OCI-LY1 (cell line): ENCODE measurements around the gene IL3.
"Not testable (repeated sequence)": the region's sequence is repeated elsewhere in the genome, so short reads cannot be mapped to it uniquely, and the experiment has no call there.

Experiments used
- H2AFZ ChIP-seq: fragments of 200-600 bp; sonication (generic), shearing (Covaris generic); 2 replicates; pipeline ENCODE4 v1.6.0; 2014; ENCODE audit warnings: antibody characterized with exemption, mild to moderate bottlenecking, low read length
- H3F3A ChIP-seq: fragments of 200-600 bp; sonication (generic), shearing (Covaris generic); 2 replicates; pipeline ENCODE4 v1.6.0; 2014; ENCODE audit warnings: mild to moderate bottlenecking, antibody characterized with exemption, low read length, moderate library complexity; ENCODE audit not compliant: insufficient read depth
- H3K27ac ChIP-seq: fragments of 200-600 bp; sonication (generic); 2 replicates; pipeline ENCODE4 v1.5.1; 2014; ENCODE audit warnings: low read length, mixed run types, mild to moderate bottlenecking, low read depth; ENCODE audit not compliant: poor library complexity, severe bottlenecking
- H3K27me3 ChIP-seq: fragments of 200-600 bp; sonication (generic); 2 replicates; pipeline ENCODE4 v1.6.0; 2014; ENCODE audit warnings: antibody characterized with exemption, mild to moderate bottlenecking, low read length, moderate library complexity; ENCODE audit not compliant: insufficient read depth
- H3K36me3 ChIP-seq: fragments of 200-600 bp; sonication (generic); 2 replicates; pipeline ENCODE4 v1.6.1; 2014; ENCODE audit warnings: mild to moderate bottlenecking, antibody characterized with exemption, low read length, moderate library complexity, mixed read lengths; ENCODE audit not compliant: insufficient read depth
- H3K4me1 ChIP-seq: fragments of 200-600 bp; sonication (generic); 2 replicates; pipeline ENCODE4 v1.5.1; 2014; ENCODE audit warnings: mild to moderate bottlenecking, low read length, moderate library complexity; ENCODE audit not compliant: insufficient read depth, severe bottlenecking
- H3K4me2 ChIP-seq: fragments of 200-600 bp; sonication (generic), shearing (Covaris generic); 2 replicates; pipeline ENCODE4 v1.6.1; 2014; ENCODE audit warnings: low read length
- H3K4me3 ChIP-seq: fragments of 200-600 bp; sonication (generic); 2 replicates; pipeline ENCODE4 v1.5.1; 2014; ENCODE audit warnings: low read length, low read depth, mild to moderate bottlenecking, mixed read lengths; ENCODE audit not compliant: poor library complexity, severe bottlenecking
- H3K79me2 ChIP-seq: fragments of 200-600 bp; shearing (Covaris generic); 2 replicates; pipeline ENCODE4 v1.6.1; 2016; ENCODE audit warnings: mixed run types, low read length, mixed read lengths; ENCODE audit not compliant: insufficient read depth
- H3K9ac ChIP-seq: fragments of 200-600 bp; sonication (generic), shearing (Covaris generic); 2 replicates; pipeline ENCODE4 v1.6.1; 2014; ENCODE audit warnings: mild to moderate bottlenecking, low read length, mixed read lengths
- H3K9me2 ChIP-seq: fragments of 200-600 bp; sonication (generic), shearing (Covaris generic); 2 replicates; pipeline ENCODE4 v1.6.1; 2014; ENCODE audit warnings: low read depth, mild to moderate bottlenecking, low read length, mixed read lengths
- H3K9me3 ChIP-seq: fragments of 200-600 bp; shearing (Covaris generic); 2 replicates; pipeline ENCODE4 v1.6.1; 2014; ENCODE audit warnings: low read length, mixed read lengths
- H4K20me1 ChIP-seq: fragments of 200-600 bp; sonication (generic), shearing (Covaris generic); 2 replicates; pipeline ENCODE4 v1.6.0; 2016; ENCODE audit warnings: mild to moderate bottlenecking, low read length; ENCODE audit not compliant: insufficient read depth
- CTCF ChIP-seq: fragments of 200-600 bp; sonication (generic), shearing (Covaris generic); IDR thresholded peaks from 2 replicates; pipeline ENCODE4 v1.5.1; 2017; ENCODE audit warnings: mild to moderate bottlenecking, antibody characterized with exemption, low read length, moderate library complexity, mixed read lengths
- EZH2 ChIP-seq: fragments of 200-600 bp; sonication (generic), shearing (Covaris generic); IDR thresholded peaks from 2 replicates; pipeline ENCODE4 v1.8.0; 2017; ENCODE audit warnings: borderline replicate concordance, mixed run types, mild to moderate bottlenecking, antibody characterized with exemption, low read length, moderate library complexity, mixed read lengths

IL3 gene

GRCh38 chr5:132103969-132104391, 43.5 kb downstream of the IL3 start:
- Histone ChIP-seq H3K9ac (no peak overlapping the region), H2AFZ (no peak overlapping the region), H3K36me3 (no peaks in the 10 kb centered on the region), H3F3A (no peaks in the 10 kb centered on the region), H3K4me3 (no peak overlapping the region), H3K27ac (no peak overlapping the region), H3K27me3 (no peaks in the 10 kb centered on the region), H4K20me1 (no peaks in the 10 kb centered on the region), H3K4me1 (peaks cover 14% of the 10 kb centered on the region), H3K79me2 (no peaks in the 10 kb centered on the region), H3K9me3 (no peaks in the 10 kb centered on the region), H3K9me2 (no peaks in the 10 kb centered on the region), H3K4me2 (no peak overlapping the region)
- TF ChIP-seq EZH2 (no peak), CTCF (no peak)

- no peaks in the 10 kb centered on the region for H3K27me3 ChIP-seq
- H3K79me2 ChIP-seq: no peaks in the 10 kb centered on the region
- H3K9me2 ChIP-seq: no peaks in the 10 kb centered on the region
- no peaks in the 10 kb centered on the region for H3K36me3 ChIP-seq
- H4K20me1 ChIP-seq: no peaks in the 10 kb centered on the region
- no peaks in the 10 kb centered on the region for H3F3A ChIP-seq
- H2AFZ ChIP-seq: no peak overlapping the region
- no peak overlapping the region for H3K9ac ChIP-seq
- H3K27ac ChIP-seq: no peak overlapping the region
- TF ChIP-seq CTCF: no peak
- no peak for TF ChIP-seq EZH2
- H3K9me3 ChIP-seq: no peaks in the 10 kb centered on the region
- H3K4me1 ChIP-seq: peaks cover 14% of the 10 kb centered on the region
- no peak overlapping the region for H3K4me2 ChIP-seq
- no peak overlapping the region for H3K4me3 ChIP-seq
These were observed 44.1 kb downstream of the IL3 start for GRCh38 chr5:132104556-132104955.

DNA sequence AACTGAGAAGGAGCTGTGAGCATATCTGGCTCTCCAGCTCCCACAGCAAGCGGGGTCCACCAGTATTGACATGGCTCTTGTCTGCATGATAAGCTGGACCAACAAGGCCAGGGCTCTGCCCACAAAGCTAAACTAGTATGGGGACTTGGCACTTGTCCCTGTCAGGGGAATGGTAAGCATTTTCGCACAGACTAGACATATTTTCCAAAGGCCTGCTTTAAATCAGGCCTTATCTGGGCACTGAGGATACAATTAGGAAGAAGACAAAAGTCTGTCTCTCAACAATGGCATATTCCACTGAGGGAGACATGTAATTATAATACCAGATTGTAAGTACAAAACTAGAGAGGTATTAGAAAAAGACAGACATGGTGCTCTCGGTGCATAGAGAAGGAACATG, 45.2 kb downstream of the IL3 start:
- H2AFZ ChIP-seq: no peak overlapping the region
- H3K4me3 ChIP-seq: no peak overlapping the region
- H3K4me2 ChIP-seq: no peak overlapping the region
- no peaks in the 10 kb centered on the region for H3K36me3 ChIP-seq
- H3K9me3 ChIP-seq: no peaks in the 10 kb centered on the region
- H3K27ac ChIP-seq: no peak overlapping the region
- no peaks in the 10 kb centered on the region for H3K27me3 ChIP-seq
- H3K79me2 ChIP-seq: no peaks in the 10 kb centered on the region
- no peaks in the 10 kb centered on the region for H4K20me1 ChIP-seq
- TF ChIP-seq EZH2 (no peak), CTCF (no peak)
- no peak overlapping the region for H3K9ac ChIP-seq
- H3K4me1 ChIP-seq: peaks cover 14% of the 10 kb centered on the region
- H3K9me2 ChIP-seq: no peaks in the 10 kb centered on the region
- no peaks in the 10 kb centered on the region for H3F3A ChIP-seq

GRCh38 chr5:132108495-132108894, 48.0 kb downstream of the IL3 start:
- H3K27ac ChIP-seq, H3K27me3 ChIP-seq, H4K20me1 ChIP-seq, H3K4me1 ChIP-seq, H3K9me3 ChIP-seq, H3K4me2 ChIP-seq, H3K4me3 ChIP-seq, H3K36me3 ChIP-seq, H3F3A ChIP-seq, H2AFZ ChIP-seq, H3K9me2 ChIP-seq, H3K79me2 ChIP-seq, H3K9ac ChIP-seq: not testable (repeated sequence)

DNA sequence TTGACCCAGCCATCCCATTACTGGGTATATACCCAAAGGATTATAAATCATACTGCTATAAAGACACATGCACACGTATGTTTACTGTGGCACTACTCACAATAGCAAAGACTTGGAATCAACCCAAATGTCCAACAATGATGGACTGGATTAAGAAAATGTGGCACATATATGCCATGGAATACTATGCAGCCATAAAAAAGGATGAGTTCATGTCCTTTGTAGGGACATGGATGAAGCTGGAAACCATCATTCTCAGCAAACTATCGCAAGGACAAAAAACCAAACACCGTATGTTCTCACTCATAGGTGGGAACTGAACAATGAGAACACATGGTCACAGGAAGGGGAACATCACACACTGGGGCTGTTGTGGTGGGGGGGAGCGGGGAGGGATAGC, 48.5 kb downstream of the IL3 start:
- not testable (repeated sequence) for H3K79me2 ChIP-seq, H3K36me3 ChIP-seq, H3F3A ChIP-seq, H3K9ac ChIP-seq, H2AFZ ChIP-seq, H3K27ac ChIP-seq, H3K4me2 ChIP-seq, H3K4me3 ChIP-seq, H3K9me3 ChIP-seq, H3K9me2 ChIP-seq, H4K20me1 ChIP-seq, H3K4me1 ChIP-seq, H3K27me3 ChIP-seq
